SK-N-MC (cell line): ENCODE results near the gene CEP72.

Source experiments
- DNase-seq: peaks from one replicate; pipeline ENCODE4 v3.0.0-alpha.2; 2011; ENCODE audit warnings: low read depth, low spot score
- H3K27ac ChIP-seq: fragments of 200-600 bp; sonication (generic); 2 replicates; pipeline ENCODE4 v1.5.1; 2016; ENCODE audit warnings: mixed run types
- H3K36me3 ChIP-seq: fragments of 200-600 bp; sonication (generic); 2 replicates; pipeline ENCODE4 v1.6.1; 2017; ENCODE audit warnings: antibody characterized with exemption, low read length, mixed read lengths; ENCODE audit not compliant: insufficient read depth
- H3K4me3 ChIP-seq: fragments of 200-600 bp; sonication (generic); 2 replicates; pipeline ENCODE4 v1.5.1; 2016
- H3K9ac ChIP-seq: fragments of 200-600 bp; sonication (generic); 2 replicates; pipeline ENCODE4 v1.8.0; 2017; ENCODE audit warnings: mixed run types, mixed read lengths; ENCODE audit not compliant: insufficient read length
- H3K9me3 ChIP-seq: fragments of 200-600 bp; sonication (generic); 2 replicates; pipeline ENCODE4 v1.6.1; 2017; ENCODE audit warnings: low read depth, mild to moderate bottlenecking, antibody characterized with exemption, low read length, moderate library complexity, mixed read lengths
- EZH2 ChIP-seq: fragments of 200-600 bp; sonication (generic); IDR thresholded peaks from one replicate; pipeline ENCODE4 v1.6.1; 2017; ENCODE audit warnings: antibody characterized with exemption
- FOXP2 ChIP-seq: optimal IDR thresholded peaks from 2 replicates; pipeline ENCODE3; 2011; ENCODE audit warnings: mild to moderate bottlenecking, moderate library complexity; ENCODE audit not compliant: insufficient read depth; ENCODE audit errors: extremely low read length, control extremely low read depth
- POLR2AphosphoS5 ChIP-seq: IDR thresholded peaks from 2 replicates; pipeline ENCODE4 v1.6.1; 2012; ENCODE audit warnings: mild to moderate bottlenecking, low read depth, low read length, borderline replicate concordance

CEP72 gene

DNA sequence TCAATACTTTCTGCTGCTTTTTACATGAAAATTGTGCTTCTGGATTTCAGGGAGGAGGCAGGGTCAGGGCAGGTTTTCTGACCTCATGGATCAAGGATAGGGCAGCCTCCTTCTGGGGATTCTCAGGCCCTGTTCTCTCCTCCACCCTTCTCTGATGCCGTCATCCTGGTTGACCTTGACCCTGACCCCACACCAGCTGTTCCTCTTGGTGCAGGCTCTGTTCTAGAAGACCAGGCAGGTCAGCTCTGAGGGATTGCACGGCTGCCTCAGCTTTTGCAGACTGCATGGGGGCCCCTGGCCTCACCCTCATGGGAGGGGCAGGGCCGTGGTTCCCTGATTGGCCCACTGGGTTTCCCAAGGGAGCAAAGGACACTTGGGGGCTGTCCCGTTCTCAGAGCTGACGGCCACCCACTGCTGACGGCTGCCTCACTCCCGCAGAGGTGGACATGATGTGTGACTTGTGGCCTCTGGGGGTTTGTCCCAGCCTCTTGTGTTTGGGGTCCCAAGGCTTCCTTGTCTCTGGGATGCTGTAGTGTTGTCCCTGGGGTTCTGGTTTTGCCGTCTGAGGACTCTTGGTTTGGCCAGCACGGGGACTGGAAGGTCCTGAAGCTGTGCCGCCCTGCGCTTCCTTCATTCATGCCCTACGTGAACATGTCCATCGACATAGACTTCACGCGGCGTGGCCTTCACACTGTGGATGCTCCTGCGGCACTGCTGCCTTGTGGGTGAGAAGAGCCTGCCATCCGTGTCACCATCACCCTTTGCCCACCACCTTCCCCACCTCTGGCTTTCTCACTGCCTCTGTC, 34.5 kb downstream of the CEP72 start:
- no peaks in the 10 kb centered on the region for H3K9me3 ChIP-seq
- DNase-seq, result no peak
- TF ChIP-seq FOXP2, result no peak
- no peak for TF ChIP-seq POLR2AphosphoS5
- TF ChIP-seq EZH2, result no peak
- no peak overlapping the region for H3K4me3 ChIP-seq
- no peak overlapping the region for H3K27ac ChIP-seq
- H3K9ac ChIP-seq, result no peak overlapping the region
- H3K36me3 ChIP-seq, result peaks cover 29% of the 10 kb centered on the region

DNA sequence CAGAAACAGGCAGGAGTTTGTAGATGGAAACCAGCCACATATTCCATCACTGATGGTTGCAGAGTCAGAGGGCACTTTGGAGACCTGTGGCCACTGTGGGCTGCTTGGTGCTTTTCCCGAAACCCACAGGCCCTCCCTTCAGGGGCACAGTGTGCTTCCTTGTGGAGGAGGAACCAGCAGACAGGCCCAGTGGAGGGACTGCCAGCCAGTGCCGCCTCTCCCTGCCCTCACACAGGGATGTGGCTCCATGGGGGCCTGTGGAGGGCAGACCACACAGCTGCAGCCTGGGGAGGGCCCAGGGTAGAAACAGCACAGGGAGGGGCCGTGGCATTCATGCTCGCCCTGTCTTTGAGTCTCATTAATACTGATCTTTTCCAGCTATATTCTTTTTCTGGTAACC, 35.2 kb downstream of the CEP72 start:
- no peak for TF ChIP-seq FOXP2
- no peak for TF ChIP-seq EZH2
- no peak for TF ChIP-seq POLR2AphosphoS5
- DNase-seq, result no peak
- Histone ChIP-seq H3K36me3 (peaks cover 29% of the 10 kb centered on the region), H3K9me3 (no peaks in the 10 kb centered on the region), H3K27ac (no peak overlapping the region), H3K9ac (no peak overlapping the region), H3K4me3 (no peak overlapping the region)

DNA sequence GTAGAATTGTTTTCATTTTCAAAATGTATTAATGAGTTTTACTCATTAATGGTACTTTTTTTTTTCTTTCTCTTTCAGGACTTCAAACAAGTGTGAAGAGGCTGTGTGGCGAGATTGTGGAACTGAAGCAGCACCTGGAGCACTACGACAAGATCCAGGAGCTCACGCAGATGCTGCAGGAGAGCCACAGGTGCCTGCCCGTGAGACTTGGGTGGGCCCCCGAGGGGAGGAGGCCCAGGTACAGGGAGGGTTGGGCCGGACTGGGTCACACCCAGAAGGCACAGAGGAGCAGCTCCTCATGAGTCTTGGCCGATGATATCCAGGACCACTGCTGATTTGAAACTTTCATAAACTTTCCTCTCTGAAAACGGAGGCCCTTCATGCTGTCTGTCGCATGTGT, 35.6 kb downstream of the CEP72 start:
- DNase-seq, result no peak
- Histone ChIP-seq H3K9me3 (no peaks in the 10 kb centered on the region), H3K4me3 (no peak overlapping the region), H3K9ac (no peak overlapping the region), H3K36me3 (peaks cover 29% of the 10 kb centered on the region), H3K27ac (no peak overlapping the region)
- TF ChIP-seq POLR2AphosphoS5 (no peak), FOXP2 (no peak), EZH2 (no peak)

DNA sequence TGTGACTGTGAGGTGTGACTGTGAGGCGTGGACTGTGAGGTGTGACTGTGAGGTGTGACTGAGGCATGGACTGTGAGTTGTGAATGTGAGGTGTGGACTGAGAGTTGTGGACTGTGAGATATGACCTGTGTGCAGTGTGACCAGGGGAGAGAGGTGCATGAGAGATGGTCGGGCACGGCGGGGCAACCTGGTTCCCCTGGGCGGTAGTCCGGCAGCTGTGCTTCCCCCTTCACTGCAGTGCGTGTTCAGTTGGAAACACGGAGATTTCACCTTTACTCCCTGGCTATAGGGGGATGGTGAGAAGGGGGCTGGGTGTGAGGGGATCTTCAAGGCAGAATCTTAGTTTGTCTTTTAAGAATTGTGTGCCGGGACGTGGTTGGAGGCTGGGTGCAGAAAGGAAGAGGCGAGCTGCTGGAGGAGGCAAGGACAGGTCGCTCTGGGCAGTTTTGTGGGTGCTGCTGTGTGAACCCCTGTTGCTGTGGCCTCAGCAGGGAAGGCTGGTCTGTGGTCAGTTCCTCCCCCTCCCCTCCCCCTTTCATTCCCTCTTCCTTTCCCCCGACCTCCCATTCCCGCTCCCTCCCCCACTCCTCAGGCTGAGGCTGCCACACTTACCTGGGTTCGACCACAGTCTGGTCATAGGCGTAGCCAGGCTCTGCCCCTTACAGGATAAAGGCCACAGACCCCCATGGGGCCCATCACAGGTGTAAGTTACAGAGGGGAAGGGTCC, 39.3 kb downstream of the CEP72 start:
- Histone ChIP-seq H3K36me3 (peaks cover 23% of the 10 kb centered on the region), H3K27ac (no peak overlapping the region), H3K9me3 (no peaks in the 10 kb centered on the region), H3K4me3 (no peak overlapping the region), H3K9ac (no peak overlapping the region)
- no peak for TF ChIP-seq POLR2AphosphoS5
- no peak for TF ChIP-seq EZH2
- no peak for TF ChIP-seq FOXP2
- no peak for DNase-seq

DNA sequence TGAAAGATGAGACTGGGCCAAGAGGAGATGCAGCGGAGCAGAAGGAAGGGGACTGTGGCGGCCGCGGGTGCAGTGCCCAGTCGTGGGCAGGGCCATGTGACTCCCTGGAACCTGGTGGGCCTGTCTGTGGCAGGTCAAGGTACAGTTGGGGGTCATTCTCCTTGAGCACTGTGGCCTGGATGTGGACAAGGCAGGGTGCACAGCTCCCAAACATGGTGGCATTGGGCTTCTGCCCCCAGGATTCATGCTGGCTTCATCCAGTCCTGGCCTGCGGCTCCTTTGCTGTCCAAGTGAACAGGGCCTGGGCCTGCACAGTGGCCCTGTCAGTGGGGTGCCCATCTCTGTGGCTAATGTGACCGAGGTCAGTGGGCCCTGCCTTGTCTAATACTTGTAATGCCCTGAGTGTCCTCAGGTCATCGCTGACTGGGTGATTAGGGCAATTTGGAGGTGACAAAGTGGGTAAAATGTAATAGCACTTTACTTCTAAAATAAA, 39.9 kb downstream of the CEP72 start:
- H3K9ac ChIP-seq, result no peak overlapping the region
- H3K9me3 ChIP-seq, result no peaks in the 10 kb centered on the region
- no peak for DNase-seq
- H3K27ac ChIP-seq, result no peak overlapping the region
- no peak for TF ChIP-seq FOXP2
- no peak for TF ChIP-seq POLR2AphosphoS5
- TF ChIP-seq EZH2, result no peak
- no peak overlapping the region for H3K4me3 ChIP-seq
- H3K36me3 ChIP-seq, result peaks cover 21% of the 10 kb centered on the region

DNA sequence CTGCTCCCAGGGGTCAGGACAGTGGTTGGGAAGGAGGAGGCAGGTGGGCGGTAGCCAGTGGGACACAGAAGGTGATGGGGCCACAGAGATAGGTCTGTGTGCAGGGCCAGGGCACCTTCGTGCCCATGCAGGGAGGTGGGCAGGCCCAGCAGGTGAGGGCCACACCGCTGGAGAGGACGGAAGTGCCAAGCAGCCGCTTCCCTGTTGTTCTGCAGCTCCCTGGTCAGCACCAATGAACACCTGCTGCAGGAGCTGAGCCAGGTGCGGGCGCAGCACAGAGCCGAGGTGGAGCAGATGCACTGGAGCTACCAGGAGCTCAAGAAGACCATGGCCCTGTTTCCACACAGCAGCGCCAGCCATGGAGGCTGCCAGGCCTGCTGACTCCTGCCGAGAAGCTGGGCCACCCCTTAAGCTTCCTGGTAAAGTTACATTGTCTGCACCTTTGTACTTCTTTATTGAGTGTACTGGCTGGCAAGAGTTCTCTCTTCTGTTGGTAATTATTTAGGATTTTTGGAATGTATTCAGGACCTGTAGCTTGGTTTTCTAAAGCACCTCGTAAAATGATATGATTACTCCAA, 40.7 kb downstream of the CEP72 start:
- Histone ChIP-seq H3K9ac (no peak overlapping the region), H3K36me3 (peaks cover 20% of the 10 kb centered on the region)

DNA sequence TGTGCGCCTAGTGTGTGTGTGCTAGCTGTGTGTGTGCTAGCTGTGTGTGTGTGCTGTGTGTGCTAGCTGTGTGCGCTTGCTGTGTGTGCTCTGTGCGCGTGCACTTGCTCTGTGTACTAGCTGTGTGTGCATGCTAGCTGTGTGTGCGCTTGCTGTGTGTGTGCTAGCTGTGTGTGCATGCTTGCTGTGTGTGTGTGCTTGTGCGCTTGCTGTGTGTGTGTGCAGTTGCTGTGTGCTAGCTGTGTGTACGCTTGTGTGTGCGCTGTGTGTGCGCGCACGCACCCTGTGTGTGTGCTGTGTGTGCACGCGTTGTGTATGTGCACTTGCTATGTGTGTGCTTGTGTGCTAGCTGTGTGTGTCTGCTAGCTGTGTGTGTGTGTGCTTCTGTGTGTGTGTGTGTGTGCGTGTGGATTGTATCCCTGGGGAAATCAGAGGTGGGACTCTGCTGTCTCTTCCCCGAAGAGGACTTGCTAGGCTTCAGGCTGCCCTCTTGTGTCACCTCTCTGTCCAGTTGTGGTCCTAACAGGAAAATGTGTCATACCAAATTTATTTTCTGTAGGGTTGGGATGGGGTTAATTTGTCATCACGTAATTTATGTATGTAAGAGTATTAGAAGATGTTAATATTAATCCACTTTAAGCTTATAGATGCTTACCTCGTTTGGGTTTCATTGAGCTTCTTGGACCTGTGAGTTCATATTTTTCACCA, 42.1 kb downstream of the CEP72 start:
- Histone ChIP-seq H3K36me3 (peaks cover 25% of the 10 kb centered on the region), H3K9me3 (no peaks in the 10 kb centered on the region), H3K9ac (no peak overlapping the region), H3K4me3 (no peak overlapping the region), H3K27ac (no peak overlapping the region)
- no peak for DNase-seq
- TF ChIP-seq POLR2AphosphoS5 (no peak), EZH2 (no peak), FOXP2 (no peak)

More for the DNA sequence above, 40.7 kb downstream of the CEP72 start:
- DNase-seq, result no peak
- H3K9me3 ChIP-seq, result no peaks in the 10 kb centered on the region
- H3K4me3 ChIP-seq, result no peak overlapping the region
- H3K27ac ChIP-seq, result no peak overlapping the region
- no peak for TF ChIP-seq EZH2
- no peak for TF ChIP-seq POLR2AphosphoS5
- TF ChIP-seq FOXP2, result no peak

DNA sequence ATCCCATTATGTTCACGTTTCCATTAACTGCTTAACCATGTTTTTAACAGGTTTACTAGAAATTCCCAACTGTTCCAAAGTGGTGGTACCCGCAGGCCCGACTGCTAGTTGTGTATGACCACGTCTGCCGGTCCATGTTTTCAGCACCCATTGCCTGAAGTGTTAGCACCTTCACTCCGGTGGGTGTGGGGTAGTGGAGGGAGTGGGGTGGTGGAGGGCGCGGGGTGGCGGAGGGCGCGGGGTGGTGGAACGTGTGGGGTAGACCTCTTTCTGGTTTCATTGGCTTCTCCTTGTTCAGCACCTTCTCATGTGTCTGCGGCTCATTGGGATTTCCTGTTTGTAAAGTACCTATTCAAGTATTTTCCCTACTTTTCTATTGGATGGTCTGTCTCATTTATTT, 43.3 kb downstream of the CEP72 start:
- Histone ChIP-seq H3K9me3 (no peaks in the 10 kb centered on the region), H3K36me3 (peaks cover 32% of the 10 kb centered on the region), H3K9ac (no peak overlapping the region), H3K4me3 (no peak overlapping the region), H3K27ac (no peak overlapping the region)
- no peak for TF ChIP-seq FOXP2
- TF ChIP-seq POLR2AphosphoS5, result no peak
- no peak for TF ChIP-seq EZH2
- DNase-seq, result no peak
